ENCODE data around the gene P2RX4. TPM values are rescaled to one million over a fixed set of nuclear protein-coding genes. Genes with fewer than 3 reads are reported as not detected.
A peak's percentile ranks its signal among the peaks of the same experiment; 100 is the strongest.
"Not testable (repeated sequence)": the region's sequence is repeated elsewhere in the genome, so short reads cannot be mapped to it uniquely, and the experiment has no call there.

The P2RX4 gene
- total RNA-seq, 1 experiment from 2014 or later = 34.2 TPM

DNA sequence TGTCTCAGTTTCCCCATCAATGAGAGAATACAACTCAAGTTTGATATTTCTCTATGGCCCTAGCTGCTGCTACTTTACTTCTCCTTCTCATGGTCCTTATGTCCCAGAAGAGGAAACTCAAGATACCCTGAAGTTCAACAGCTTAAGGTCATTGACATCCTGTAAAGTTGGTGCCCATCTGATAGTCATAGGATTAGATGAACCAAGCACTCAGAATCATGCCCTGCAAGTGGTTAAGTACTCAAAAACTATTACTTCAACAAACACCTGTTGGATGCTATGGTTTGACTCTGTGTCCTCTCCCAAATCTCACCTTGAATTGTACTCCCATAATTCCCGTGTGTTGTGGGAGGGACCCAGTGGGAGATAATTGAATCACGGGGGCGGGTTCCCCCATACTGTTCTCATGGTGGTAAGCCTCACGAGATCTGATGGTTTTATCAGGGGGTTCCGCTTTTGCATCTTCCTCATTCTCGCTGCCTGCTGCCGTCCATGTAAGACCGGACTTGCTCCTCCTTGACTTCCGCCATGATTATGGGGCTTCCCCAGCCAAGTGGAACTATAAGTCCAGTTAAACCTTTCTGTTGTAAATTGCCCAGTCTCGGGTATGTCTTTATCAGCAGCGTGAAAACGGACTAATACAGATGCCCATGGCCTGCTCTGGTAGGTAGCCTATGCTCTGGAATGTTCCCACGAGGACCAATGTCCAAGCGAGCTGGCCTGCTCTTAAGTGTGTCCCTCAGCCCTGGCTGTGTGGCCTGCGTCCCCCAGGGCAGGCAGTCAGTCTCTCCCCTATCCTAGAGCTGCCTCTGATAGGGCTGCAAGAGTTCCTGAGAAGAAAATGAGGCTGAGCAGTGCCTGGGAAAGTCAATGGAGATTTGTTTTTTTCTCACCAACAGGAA lies 68.5 kb downstream of the P2RX4 start:
- DNase-seq (ENCODE audit: low read depth) = no peak

DNA sequence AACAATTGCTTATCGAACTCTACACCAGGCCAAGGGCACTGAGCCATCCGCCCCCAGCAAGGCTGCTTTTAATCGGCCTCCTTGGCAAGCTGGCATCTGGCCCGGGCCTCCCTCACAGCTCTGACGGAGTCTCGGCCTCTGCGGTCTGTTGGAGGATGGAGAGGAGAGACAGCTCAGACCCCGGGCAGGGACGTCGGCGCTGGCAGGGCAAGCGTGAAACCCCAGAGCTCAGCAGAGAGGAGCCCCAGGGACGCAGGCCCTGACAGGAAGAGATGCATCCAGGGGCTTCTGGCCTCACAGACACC lies 69.1 kb downstream of the P2RX4 start:
- peak; percentile 51 for DNase-seq (ENCODE audit: low read depth)

DNA sequence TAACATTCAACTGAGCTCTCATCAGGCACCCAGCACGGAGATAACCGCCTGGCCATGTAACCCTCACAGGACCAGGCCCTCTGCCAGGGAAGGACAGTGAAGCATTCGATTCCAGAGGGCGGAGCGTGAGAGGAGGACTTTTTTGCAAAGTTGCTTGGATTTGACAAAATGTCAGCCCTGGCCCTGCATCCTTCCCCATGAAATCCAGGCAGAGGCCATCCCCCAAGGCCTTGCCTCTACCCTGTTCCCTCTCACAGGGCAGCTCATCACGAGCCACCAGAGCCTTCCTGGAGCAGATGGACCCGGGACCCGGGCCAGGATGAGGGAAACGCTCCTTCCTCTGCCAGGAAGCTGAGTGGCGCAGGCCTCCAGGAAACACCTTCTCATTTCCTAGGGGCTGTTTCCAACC lies 69.6 kb downstream of the P2RX4 start:
- DNase-seq (ENCODE audit: low read depth) = no peak

- not testable (repeated sequence) for DNase-seq (ENCODE audit: low read depth)
These were observed 70.6 kb downstream of the P2RX4 start for GRCh38 chr12:121280531-121280930.

DNA sequence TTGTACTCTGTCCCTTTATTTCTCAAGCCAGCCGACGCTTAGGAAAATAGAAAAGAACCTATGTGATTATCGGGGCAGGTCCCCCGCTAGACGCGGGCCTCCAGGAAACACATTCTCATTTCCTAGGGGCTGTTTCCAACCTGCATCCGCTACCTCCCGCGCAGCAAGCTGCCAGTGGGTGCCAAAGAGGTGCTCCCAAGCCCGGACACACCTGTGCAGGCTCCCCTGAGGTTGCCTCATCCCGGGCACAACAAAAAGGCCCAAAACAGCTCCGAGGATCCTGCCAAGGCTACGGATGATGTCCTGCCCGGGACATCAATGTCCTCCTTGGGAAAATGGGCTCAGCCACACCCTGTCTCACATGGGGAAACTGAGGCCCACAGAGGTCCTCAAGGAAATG lies 71.2 kb downstream of the P2RX4 start:
- not testable (repeated sequence) for DNase-seq (ENCODE audit: low read depth)

DNA sequence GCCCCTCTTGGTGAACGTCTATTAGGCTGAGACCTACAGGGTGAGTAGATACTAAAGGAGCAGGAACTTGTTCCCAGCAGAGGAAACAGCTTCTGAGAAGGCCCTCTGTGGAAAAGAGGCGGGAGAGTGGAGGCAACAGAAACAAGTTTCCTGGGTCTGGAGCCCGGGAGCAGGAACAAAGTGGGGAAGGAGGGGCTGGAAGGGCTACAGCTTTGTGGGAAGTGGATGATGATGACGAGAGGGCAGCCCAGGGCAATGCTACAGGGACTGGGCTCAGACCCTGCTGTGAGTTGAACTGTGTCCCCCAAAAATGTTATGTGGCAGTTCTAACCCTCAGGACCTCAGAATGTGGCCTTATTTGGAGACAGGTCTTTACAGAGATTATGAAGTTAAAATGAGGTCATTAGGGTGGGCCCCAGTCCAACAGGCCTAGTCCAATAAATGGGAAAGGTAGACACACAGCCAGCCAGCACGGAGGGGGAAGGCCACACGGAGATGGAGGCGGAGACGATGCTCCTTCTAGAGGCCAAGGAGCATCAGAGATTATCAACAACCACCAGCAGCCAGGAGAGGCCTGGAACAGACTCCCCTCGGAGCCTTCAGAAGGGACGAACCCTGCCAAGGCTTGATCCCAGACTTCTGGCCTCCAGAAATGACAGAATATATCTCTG lies 72.3 kb downstream of the P2RX4 start:
- no peak for DNase-seq (ENCODE audit: low read depth)

DNA sequence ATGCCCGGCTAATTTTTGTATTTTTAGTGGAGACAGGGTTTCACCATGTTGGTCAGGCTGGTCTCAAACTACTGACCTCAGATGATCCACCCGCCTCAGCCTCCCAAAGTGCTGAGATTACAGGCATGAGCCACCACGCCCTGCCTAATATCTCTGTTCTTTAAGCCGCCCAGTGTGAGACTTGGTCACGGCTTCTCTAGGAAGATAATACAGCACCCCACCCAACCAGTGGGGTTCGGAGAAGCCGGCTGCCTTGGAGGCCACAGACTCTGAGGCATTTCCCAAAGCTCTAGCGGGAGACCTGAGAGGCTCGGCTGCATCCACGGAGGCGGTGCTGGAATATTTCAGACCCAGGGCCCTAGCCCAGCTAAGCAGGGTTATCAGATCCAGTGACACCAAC lies 73.0 kb downstream of the P2RX4 start:
- not testable (repeated sequence) for DNase-seq (ENCODE audit: low read depth)

- no peak for DNase-seq (ENCODE audit: low read depth)
These were observed 73.5 kb downstream of the P2RX4 start for GRCh38 chr12:121283388-121283787.

Other genes starting within 250 kb of the P2RX4 start
- not detected in 2 replicates for gene HNF1A, start 231.6 kb upstream of the P2RX4 start, total RNA-seq (2014; rRNA removed; shearing (Covaris generic))
- 11.5 and 18.2 TPM in 2 replicates for gene C12orf43, start 193.6 kb upstream of the P2RX4 start, total RNA-seq (2014; rRNA removed; shearing (Covaris generic))
- gene OASL, start 170.9 kb upstream of the P2RX4 start, total RNA-seq (2014; rRNA removed; shearing (Covaris generic)) = 110 and 115 TPM in 2 replicates
- gene P2RX7, start 77.3 kb upstream of the P2RX4 start, total RNA-seq (2014; rRNA removed; shearing (Covaris generic)) = 2.8 and 6.1 TPM in 2 replicates
- 6.1 and 7.3 TPM in 2 replicates for gene CAMKK2, start 86.6 kb downstream of the P2RX4 start, total RNA-seq (2014; rRNA removed; shearing (Covaris generic))
- gene ANAPC5, start 142.3 kb downstream of the P2RX4 start, total RNA-seq (2014; rRNA removed; shearing (Covaris generic)) = 143 and 169 TPM in 2 replicates
- gene RNF34, start 190.0 kb downstream of the P2RX4 start, total RNA-seq (2014; rRNA removed; shearing (Covaris generic)) = 57.1 and 64.0 TPM in 2 replicates